Activated CD4-positive, alpha-beta T cell treated with anti-CD3 and anti-CD28 coated beads, Interleukin-2, amount 50 U/mL, for 4 hours (primary cell): ENCODE results near the gene NPAS3.

Experiments
- DNase-seq, 2 experiments: peaks; one replicate each; pipeline ENCODE4 v3.0.0-alpha.2; 2020

Gene NPAS3

DNA sequence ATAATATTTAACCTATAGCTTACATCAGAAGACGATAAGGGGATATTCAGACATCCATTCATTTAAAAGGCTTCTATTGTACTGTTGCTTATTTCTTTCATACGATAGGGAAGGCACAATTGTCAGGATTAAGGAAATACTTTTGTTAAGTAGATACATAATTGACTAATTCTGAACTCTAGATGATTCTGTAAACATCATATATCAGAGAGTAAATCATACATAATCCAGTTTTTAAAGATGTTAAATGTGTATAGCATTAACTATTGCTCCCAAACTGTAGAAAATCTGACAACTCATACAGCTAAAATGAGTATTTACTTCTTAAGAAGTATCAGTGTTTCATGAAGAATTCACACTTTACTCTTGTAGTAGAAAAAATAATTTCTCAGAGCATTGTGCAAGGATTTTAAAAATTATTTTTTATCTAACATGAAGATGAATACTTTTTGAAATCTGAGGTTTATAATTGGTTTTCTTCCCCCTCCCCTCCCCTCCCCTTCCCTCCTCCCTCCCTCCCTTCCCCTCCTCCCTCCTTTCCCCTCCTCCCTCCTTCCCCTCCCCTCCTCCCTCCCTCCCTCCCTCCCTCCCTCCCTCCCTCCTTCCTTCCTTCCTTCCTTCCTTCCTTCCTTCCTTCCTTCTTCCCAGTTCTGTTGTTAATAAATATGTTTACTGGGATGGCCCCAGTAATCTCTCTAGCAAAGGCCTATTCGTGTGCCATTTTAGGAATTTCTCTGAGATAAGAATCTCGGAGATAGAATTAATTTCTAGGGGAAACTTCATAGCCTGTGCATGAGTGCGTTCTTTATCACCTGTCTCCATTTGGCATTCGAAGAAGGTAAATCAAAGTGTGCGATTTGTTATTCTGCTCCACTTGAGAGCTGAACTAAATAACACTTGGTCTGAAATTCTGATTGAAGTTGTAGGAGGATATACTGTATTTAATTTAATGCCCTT, 2.3 kb downstream of the NPAS3 start:
- DNase-seq, result no peak

DNA sequence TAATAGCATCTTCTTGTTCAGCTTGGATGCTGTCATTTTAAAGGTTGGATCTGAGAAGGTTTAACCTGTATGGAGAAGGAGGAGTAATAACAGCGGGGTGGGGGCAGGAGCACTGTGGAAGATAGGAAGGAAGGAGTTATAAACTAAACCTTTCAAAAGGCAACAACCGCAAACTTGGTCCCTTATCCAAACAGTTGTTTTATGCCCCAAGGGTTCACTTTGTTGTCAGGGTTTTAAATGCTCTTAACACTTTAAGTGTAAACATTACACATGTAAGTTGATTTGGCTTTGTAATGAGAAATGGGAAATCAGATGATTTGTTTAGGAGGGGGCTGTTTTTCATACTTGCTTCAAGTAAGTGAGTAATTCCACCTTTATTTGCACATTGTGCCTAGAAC, 3.0 kb downstream of the NPAS3 start:
- DNase-seq, result no peak

DNA sequence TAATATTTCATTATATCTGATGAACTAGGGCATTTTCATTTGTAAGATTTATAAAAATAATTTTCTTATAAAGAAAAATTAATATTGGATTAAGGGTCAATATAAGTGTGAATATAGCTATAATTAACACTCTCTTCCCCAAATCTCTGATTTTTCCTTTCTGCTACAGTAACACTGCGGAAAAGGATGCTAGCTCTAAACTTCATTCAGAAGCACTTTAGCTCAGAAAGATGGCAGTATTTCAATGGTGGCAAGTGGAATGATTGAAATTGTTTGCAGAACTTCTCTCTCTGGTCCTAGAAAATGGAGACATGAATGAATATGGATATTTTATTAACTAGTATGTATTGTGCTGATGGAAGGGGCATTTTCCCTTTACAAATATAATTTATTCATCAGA, 8.4 kb downstream of the NPAS3 start:
- DNase-seq, result no peak

DNA sequence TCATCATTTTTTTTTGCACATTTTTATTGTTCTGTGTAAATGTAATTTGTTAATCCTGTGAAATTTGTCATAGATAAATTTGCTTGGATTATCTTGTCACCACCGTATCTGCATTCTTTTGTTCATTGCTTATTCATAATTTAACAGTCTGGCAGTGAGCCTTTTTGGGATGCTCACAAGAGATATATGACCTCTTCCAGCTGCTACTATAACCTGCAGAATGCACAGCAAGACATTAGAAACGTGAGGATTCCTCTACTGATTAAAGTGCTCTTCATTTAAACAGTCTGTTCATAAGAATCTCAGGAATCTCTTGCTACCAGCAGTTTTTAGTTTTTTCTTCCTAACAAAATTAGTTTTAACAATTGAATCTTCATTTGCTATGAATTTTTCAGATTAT, 9.1 kb downstream of the NPAS3 start:
- no peak for DNase-seq

DNA sequence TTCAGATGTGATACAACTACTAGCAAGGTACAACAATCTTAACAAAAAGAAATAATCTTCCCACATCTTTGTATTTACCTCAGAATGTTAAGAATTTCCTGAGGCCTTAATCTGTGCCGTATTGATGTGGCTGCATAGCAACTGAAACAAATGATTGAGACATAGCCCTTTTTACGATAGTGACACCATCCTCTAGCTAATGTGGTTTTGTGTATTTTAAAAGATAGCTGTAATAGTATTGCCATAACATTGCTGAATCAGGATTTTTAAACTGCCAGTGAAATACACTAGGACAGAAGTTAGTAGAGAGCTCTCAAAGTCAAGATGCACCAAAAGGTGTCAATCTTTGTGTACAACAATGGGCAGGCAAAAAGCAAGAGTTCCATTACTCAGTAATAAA, 11.9 kb downstream of the NPAS3 start:
- DNase-seq, result no peak

DNA sequence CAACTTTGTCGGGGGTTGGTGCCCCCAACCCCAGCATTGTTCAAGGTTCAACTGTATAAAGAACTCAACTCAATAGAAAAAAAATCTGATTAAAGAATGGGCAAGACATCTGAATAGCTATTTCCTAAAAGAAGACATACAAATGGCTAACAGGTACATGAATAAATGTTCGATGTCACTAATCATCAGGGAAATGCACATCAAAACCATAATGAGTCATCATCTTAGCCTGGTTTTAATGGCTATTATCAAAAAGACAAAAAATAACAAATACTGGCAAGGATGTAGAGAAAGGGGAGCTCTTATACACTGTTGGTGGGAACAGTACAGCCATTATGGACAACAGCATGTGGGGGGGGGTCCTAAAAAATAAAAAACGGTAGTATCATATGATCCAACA, 28.7 kb downstream of the NPAS3 start:
- DNase-seq, result no peak

DNA sequence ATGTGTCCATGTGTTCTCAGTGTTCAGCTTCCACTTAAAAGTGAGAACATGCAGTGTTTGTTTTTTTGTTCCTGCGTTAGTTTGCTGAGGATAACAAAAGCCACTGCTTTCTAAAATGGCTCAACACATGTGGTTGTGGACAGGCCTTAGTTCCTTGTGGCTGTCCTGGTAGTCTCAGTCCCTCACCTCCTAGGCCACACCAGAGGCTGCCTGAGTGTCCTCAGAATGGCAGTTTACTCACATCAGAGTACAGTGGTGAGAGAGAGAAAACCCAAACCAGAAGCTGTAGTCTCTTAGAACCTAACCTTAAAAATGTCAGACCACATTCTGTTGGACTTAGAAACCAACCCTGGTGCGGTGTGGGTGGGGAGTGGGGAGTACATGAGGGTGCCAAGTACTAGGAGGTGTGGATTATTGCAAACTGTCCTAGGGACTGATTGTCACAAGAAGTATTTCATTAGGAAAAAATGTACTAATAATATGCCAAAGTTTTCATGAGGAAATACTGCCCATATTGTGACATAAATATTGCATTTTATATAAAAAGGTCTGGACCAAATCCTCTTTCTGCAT, 30.4 kb downstream of the NPAS3 start:
- DNase-seq, result no peak

DNA sequence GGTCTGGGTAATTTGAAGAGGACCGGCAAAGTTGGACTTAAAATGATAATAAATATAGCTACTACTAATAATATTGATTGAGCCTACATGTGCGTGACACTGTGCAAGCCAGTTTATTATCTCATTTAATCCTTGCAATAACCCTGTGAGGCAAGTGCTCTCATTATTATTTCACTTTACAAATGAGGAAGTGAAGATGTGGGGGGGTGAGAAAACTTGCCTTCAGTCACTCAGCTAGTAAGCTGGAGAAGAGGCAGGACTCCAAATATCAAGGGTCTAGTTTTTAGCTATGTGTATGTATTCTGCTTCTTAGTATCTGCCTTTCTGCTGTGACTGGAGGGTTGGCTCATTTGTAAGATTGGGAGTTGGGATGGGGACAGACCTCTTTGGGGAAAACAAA, 39.2 kb downstream of the NPAS3 start:
- no peak for DNase-seq

DNA sequence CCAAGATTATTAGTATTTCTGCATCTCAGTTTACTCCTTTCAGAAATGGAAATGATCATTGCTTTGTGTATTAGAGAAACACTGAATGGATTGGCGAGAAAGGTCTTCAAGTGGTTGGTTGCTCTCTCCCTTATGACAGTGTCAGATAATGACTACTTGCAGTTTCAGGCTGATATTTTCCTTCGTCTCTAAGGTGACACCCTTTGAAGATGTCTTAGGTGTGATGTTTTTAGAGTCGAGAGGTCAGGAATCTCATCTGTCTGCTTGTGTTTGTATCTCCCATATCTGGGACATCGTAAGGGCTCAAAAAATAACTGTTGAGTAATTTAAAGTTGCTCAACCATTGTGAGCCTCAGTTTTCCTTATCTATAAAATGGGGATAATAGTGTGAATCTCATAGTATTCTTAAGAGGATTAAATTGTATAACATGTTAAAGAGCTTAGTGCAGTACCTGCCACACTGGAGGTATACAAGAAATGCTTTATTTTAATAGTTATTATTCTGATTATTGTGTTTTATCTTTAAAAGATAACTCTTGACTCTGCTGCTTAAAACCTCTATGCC, 40.1 kb downstream of the NPAS3 start:
- no peak for DNase-seq

DNA sequence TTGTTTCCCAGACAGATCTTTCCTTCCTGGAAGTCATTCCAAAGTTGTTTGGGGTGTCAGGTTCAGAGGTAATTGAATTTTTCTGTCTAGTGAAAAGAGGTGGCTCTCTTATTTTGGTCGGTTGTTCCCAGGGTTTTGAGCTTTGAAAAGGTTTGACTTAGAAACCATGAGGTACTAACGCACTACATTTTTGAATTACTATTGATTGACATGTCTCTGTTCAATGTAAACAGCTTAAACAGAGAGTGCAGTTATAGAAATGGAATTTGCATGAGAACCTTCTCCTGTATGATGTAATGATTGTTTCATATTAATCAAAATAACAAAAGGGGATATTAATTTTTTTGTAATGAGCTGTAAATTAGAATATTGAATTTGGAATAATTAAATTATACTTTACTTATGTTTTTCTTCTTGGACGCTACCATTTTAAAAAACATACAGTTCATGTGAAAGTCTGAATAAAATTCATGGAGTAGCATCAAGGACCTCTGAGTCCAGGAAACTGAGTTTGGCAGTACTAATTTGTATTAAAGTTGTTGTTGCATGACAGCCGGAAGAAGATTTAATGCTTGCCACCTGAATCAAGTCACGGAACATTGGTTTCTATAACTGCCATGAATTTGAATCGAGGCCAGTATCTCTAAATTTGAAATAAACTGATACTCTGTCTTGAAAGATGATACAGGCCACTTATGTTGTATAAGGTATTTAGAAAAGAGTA, 41.7 kb downstream of the NPAS3 start:
- DNase-seq, result no peak

DNA sequence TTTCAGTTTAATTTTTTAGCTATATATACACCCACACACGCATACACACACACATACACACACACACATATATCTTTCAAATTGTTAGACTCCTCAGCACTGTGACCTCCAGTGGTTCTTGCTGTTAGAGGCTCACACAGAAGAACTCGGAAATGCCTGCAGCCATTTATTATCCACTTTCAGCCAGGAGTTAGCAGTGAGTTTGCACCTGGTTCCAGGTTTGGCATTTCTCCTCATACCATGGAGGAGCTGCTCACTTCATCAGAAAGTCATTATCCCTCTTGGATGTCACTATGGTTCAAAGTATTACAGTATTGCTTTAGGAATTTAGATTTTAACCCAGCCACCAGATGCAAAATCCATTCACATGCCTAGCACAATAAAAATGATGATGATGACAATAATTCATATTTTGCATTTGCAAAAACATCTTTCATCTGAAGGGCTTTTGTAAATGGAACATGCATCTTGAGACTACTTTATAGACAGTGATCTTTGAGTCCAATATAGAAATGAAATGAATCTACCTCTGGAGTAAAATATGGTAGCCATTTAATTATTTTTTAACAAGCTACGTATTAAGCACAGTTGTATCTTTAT, 42.3 kb downstream of the NPAS3 start:
- no peak for DNase-seq

DNA sequence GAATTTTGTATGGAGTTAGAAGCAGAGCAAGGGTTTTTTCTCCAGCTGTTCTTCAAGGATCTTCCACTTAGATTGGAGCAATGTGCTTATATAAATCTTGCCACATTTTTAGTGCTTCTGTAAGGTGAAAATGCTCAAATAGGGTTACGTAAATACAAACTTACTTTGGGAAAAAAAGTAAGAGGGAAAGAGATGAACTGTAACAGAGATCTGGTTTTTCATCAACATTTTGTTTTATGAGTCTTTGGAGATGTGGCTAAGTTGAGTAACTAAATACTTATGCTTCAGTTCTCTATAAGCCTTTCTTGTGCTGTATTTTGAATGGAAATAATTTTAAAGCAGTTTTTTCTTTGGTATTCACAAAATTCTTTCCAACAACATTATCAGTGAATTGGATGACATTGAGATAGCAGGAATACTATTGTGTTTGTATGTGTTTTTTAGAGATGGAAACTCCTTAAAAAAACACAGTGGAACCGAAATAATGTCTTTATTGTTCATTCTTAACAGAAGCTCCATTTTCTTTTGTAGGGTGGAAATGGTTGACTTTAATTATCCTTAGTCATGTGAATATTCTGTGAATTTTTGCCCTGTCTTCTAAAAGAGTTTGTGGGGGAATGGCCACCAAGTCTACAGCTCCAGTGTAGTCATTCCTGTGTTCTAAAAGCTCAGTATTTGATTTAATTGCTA, 45.7 kb downstream of the NPAS3 start:
- DNase-seq, result no peak

DNA sequence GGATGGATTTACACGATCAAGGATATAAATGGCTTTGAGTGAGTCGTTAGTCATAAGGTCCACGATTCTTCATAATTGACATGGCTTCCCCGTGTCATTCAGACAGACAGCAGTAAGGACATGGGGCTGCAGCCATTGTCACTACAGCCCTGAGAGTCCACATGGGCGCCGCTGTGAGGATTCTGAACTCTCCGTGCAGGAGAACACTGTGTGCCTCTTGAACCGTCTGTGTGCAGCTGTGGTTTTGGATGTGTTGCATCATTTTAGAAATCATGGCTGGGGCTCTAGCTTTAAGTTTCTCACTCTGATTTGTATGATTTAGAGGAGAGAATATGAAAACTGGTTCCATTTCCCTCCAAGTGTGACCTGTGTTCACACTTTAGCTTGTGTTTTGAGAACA, 47.2 kb downstream of the NPAS3 start:
- no peak for DNase-seq

DNA sequence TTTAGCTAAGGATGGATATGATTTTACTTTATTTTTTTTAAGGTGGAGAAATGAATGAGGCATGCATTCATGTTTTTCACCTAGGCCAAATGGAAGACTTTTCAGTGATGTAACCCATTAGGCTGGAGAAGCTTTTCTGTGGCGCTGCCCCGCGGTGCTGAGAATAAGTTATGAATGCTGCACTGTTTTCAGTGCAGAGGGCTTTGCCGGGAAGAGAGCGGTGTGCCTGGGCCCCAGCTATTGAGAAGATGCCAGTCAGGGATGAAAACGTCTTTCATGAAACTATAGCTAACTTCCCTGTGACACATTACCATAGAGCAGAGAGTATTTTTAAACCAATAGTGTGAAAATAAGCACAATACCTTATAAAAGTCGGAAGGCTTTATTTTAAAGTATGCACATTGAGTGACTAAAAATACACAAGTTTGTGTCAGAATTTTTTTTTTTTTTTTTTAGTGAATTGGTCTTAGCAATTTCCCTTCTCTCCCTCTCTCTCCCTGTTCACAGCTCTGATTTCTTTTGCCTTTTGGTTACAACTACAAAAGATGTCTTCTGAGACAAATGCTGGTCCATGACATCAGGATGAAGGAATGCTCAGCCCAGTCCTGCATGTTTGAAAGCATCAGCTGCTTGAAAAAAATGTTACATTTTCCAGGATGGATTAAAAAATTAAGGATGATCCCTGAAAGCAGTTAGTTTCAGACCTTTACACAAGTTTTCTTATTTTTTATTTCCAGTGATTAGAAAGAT, 48.3 kb downstream of the NPAS3 start:
- DNase-seq, result no peak

DNA sequence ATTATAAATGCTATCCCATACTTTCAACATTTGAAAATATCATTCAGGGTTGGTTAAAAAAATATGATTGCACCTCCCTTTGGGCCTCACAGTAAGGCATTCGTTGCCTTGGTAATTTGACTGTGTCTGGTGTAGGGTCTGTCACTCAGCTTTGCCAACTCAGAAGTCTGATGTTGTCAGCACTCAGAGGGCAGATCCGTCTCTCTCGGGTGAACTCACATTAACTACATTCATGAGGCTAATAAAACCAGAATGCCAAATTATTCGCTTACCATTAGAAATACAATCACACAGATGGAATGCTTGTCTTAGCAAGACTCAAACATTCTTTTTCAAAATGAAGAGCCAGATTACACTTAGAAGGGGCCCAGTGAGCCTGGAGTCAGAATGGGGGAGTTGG, 53.0 kb downstream of the NPAS3 start:
- DNase-seq, result no peak

DNA sequence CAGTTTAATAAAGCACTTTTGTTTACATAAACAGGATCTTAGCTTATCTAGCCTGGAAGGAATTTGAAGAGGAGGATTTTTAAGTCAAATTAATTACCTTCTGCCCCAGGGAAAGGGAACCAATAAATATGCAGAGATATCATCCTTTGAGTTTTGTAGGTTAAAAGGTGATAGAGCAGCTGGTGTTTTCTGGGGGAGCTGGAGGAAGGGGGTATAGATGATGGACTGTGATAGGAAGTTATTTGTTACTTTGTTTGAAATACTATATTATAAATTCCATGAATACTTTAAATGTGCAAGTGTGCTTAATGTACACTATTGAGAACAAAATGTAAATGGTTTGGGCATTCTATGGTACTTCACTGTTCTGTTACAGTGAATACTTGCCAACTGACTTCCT, 55.2 kb downstream of the NPAS3 start:
- no peak for DNase-seq

DNA sequence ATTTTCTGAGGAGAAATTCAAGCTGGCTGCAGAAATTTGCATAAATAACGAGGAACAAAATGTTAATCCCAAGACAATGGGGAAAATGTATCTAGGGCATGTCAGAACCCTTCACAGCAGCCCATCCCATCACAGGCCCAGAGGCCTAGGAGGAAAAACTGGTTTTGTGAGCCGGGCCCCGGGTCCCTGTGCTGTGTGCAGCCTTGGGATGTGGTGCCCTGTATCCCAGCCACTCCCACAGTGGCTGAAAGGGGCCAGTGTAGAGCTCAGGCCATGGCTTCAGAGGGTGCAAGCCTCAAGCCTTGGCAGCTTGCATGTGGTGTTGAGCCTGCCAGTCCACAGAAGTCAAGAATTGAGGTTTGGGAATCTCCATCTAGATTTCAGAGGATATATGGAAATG, 57.7 kb downstream of the NPAS3 start:
- no peak for DNase-seq

DNA sequence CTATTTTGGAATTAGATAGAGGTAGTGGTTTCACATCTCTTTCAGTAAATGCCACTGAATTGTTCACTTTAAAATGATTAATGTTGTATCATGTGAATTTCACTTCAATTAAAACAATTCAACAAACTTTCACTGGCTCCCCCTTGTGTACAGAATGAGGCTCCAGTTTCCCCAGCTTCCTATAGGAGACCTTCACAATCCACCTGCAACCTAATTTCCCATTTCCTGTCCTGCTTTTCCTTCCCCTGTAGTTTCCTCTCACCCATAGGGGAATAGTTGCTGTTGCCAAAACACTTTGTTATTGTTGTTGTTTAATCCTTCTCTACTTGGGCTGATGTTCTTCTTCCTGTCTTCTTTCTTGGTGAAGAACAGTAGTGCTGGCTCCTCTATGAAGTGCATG, 59.8 kb downstream of the NPAS3 start:
- no peak for DNase-seq

DNA sequence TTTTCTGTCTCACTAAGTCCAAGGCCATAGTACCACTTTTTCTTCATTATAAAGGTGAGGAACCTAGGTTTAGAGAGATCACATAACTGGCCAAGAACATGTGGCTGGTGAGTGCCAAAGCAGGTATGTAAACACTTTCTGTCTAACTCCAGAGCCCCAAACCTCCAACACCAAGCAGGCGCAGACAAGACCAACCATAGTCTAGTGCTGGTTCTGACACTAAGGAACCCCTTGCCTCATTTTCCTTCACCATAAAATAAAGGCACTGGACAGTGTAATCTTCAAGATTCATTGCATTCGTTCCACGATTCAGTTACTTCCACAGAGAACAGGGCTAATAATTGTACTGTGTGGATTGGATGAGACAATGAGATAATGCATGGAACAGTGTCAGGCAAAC, 71.0 kb downstream of the NPAS3 start:
- DNase-seq, result no peak

DNA sequence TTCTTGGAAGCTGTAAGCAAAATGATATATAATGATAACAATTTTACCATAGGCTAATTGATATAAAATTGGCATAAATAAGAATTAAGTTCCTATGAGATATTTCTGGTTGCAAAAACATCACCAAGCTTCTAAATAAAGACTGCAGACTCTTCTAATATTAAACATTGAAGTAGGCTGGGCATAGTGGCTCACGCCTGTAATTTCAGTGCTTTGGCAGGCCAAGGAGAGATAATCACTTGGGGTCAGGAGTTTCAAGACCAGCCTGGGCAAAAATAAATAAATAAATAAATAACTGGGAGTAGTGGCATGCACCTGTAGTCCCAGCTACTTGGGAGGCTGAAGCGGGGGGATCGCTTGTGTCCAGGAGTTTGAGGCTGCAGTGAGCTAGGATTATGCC, 71.8 kb downstream of the NPAS3 start:
- DNase-seq, result no peak

DNA sequence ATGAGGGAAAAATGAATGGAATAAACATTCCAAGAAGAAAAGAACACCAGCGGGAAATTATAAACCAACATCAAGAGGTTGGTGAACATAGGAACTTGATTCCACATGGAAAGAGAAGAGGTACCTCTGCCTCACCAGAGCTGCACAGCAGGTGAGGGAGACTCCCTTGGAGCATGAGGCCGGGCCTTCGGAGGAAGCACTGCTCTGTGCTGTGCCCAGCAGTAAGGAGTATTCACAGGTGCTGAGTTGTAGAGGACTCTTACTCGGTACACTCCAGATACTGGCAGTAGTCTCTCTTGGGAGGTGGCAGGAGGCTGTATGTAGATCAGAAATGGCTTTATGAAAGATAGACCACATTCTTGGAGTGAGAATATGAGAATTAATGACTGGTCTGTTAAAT, 76.0 kb downstream of the NPAS3 start:
- DNase-seq, result no peak

DNA sequence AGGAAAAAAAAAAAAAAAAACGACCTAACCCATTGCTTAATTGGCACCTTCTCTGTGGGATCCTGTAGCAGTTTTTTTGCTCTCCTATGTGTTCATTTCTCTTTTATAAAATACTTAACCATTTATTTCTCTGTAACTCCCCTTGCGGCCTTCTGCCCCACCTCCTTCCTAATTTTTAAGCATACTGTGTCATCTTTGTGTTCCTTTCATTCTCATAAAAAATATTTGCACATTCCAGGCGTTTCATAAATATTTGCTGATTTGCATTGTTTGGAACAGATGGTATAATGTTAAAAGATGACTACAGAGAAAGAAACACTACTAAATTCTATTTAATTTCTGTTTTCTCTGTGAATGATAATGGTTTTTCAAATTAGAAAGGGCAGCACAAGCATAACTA, 77.9 kb downstream of the NPAS3 start:
- DNase-seq, result no peak
